Amniotic epithelial cell (primary cell): ENCODE results near the gene INPP5D.

Experiments
- DNase-seq: peaks from one replicate; pipeline ENCODE4 v3.0.0-alpha.2; 2010; ENCODE audit warnings: low read depth

INPP5D gene

DNA sequence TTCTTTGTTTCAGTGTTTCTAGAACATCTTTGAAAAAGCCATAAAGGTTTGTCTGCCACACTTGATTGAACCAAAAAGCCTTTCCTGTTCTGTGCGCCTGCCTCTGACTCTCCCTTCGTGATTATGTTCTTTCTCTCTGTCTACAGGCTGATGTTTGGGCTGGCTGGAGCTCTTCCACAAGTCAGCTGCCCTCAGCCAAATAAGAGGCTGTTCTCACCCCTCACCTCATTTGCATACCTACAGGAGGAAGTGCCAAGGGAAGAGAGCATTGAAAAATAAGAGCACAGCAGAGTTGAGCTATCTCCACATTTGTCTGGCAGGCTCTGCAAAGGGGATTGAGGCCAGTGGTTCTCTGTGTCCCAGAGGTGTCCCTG lies 15.8 kb downstream of the INPP5D start:
- no peak for DNase-seq

DNA sequence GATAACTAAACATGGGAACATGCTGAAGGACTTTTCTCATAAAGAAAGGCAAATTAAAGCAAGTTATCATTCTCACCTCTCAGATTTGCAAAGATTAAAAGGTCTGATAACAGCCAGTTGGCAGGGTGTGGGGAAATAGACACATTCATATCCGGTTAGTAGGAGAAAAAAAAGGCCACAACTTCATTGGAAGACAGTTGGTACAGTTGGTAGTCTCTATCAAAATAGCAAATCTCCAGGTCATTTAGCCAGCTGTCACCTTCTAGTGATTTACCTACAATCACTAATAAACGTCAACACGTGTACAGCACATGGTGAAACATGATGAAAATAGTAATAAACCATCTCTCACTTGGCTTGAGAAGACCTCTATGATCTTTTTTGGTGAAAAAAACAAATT lies 16.6 kb downstream of the INPP5D start:
- no peak for DNase-seq

DNA sequence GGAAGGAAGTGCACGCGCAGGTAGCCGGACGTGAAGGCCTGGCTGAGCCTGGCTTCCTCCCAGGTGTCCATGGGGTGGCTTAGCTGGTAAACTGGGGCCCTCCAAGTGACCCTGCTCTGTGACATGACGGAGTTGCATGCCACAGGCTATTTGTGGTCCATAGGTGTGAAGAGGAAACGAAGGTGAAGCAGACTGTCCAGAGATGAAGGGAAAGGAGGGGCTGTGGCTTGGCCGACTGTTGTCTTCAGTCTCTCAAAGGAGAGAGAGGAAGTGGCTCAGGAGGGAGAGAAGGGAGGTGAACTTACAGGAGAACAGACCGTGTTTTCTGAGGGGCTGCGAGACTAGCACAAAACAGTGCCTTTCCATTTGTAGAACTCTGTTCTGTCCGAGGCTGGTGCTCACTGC lies 19.3 kb downstream of the INPP5D start:
- DNase-seq, result no peak

DNA sequence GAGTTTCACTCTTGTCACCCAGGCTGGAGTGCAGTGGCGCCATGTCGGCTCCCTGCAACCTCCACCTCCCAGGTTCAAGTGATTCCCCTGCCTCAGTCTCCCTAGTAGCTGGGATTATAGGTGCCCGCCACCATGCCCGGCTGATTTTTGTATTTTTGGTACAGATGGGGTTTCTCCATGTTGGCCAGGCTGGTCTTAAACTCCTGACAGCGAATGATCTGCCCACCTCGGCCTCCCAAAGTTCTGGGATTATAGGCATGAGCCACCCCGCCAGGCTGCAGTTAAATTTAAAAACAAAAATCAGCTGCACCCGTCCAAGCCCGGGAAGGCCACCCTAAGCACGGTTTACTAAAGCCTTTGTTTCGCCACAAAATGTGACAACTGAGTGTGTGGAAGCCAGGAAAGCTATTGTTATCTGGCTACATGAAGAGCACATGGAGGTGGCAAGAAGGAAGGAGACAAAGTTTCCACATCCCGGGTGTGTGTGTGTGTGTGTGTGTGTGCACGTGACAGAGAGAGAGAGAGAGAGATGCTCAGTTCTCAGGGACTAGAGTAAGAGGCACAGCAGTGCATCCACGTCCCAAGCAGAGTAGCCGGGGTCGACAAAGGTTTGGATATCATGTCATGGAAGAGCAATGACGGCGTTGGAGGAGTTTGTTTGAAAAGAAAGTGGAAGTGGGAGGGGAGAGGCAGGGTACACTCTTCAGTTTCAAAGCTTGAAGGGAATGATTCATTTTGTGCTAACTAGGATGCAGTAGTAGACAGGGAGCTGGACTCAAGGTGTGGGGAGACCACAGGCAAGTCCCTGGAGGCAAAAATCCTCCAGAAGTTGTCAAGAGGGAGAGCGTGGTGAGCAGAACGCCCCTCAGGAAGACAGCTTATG lies 20.1 kb downstream of the INPP5D start:
- DNase-seq, result no peak

DNA sequence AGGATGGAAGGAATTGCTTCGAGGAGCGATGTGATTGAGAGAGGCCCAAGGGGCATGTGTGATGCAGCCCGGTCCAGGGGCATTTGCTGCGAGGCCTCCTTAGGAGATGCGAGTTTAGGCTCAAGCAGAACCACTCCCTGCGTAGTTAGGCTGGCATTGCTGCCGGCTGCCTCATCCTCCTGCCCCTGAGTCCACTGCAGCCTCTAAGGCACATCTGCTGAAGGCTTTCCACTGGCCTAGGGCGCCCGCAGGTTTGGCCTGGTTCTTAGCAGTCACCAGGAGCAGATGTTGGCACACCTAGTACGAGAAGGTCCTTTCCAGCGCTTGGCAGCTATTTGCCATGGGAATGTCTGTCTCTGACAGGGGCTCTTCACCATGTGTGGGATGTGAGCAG lies 20.7 kb downstream of the INPP5D start:
- no peak for DNase-seq

DNA sequence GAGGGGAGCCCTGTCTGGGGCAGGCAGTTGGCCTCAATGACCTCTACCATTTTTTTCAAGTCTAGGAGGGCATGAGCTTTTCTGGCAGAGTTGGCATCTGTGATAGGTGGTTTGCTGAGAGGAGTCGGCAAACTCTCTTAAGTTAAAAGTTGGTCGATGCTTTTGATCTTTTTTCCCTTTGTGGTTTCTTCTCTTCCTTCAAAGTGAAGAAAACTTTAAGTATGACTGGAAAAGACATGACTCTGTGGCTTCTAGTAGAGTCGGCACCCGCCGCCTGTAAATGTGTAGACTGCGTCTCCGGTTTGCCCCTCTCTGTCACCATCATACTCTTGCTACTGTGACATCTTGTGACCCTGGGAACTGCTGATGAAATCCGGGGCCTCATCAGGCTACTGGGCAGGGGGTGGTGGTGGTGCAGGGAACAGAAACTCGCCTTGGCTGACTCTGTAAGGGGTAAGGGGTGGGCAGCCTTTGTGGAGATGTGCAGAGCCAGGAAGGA lies 21.1 kb downstream of the INPP5D start:
- no peak for DNase-seq

DNA sequence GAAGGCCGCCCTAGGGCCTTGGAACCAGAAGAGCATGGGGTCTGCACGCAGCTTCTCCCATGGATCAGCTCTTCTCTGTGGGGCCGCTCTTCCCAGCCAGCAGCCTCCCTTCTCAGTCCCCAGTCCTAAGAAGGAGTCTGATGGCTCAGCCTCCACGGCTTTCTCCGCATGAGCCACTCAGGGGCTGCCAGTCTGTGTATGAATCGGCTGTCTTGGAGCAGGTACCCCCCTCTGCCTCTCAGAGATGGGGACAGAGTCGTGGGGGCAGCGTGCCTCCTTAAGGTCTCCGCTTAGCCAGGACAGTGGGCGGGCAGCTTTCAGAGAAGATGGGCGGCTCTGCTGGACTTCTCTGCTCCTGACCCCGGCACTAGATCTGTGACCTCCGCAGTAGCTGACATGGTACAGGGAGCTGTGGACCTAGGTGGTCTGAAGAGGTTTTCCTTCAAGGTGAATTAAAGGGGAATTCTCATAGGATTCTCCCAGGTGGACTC lies 21.6 kb downstream of the INPP5D start:
- no peak for DNase-seq

DNA sequence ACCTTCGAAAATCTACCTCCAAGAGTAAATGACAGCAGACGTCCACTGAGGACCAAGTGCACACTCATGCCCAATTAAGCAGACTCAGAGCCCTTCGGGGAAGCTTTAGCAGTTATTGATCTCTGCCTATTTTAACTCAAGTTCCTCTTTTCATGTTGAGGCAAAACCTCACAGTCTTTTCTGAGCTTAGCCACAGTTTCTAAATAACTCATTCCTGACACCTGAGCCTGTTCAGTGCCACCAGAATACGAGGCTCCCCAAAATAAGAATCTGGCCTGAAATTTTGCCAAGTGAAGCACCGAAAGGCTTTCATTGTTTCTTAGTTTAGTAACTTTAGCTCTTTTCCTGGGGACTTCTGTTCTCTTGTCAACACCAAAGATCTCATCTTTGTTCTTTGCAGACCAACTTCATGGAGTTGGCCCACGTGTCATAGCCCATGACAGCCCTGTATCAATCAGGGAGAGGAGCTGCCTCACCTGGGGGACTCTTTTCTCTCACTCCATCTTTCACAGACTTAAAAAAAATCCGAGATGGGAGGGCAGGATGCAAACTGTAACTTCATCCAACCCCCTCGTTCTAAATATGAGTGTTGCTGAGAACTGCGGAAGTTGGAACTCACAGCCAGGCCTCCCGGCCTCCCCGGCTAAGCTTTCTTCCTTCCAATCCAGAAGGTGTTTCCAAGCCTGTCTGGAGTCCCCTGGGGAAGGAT lies 22.2 kb downstream of the INPP5D start:
- no peak for DNase-seq

DNA sequence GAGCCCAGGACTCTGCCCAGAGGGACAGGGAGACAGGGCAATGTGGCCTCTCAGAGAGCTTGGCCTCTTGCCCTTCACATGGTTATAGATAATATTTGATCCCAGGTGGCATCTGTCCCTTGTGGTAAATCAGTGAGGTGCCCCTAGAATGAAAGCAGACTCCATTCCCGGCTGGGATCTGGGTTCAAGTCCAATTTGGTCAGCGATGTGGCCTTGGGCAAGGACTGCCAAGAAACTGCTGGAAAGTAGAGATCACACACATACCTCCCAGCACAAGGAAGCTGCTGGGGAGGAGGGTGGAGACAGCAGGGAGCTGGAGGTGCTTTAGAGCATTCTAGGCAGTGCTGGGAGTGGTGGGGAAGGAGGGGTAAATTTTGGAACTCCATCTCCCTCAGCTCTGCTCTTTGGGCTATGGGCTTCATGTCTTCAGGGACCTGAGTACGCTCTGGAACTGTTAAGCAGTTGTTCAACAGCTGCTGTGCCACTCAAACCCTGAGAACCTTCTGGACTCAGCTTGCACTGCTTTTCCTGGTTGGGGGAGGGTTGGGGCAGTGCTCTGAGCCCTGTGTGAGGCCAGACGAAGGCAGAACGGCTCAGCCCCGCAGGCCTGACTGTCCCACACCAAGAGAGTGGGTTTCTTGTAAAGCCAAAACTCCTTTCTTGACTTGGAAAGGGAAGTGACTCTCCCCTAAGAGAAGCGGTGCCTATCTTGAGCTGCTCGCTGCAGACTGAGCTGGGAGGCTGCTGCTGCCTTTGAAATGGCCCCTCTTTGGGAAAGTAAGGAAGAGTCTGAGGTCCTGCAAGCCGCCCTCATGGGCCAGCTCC lies 23.0 kb downstream of the INPP5D start:
- DNase-seq, result no peak

DNA sequence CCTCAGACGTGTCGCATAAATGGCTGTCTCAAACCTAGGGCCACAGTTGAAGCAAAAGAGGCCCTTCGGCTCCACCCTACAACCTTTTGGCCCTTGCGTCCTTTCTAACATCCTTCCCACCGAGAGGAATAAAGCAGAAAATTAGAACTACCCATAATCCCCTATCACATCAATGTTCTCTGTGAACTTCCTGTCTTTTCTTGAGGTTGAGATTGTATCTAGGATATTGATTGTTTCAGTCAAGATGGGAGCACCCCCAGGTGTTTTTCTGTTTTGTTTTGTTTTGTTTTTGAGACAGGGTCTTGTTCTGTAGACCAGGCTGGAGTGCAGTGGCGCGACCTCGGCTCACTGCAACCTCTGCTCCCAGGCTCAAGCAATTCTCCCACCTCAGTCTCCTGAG lies 23.6 kb downstream of the INPP5D start:
- no peak for DNase-seq

DNA sequence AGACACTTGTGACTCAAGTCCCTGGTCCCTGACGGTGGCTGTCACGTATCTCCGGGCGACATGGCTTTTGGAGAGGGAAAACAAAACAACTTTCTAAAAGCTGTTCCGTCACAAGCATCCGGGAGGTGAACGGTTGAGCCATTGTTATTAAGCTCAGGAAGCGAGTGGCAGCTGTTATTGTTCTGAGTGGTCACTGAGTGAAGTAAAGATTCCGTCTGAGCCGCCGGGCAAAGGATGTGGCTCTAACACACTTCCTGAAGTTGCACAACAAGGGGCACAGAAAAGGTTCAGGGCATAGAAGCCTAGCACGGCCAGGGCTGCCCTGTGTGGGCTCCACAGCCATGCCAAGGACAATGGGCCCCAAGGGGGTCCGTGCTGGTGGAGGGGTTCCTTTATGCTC lies 24.3 kb downstream of the INPP5D start:
- DNase-seq, result no peak

DNA sequence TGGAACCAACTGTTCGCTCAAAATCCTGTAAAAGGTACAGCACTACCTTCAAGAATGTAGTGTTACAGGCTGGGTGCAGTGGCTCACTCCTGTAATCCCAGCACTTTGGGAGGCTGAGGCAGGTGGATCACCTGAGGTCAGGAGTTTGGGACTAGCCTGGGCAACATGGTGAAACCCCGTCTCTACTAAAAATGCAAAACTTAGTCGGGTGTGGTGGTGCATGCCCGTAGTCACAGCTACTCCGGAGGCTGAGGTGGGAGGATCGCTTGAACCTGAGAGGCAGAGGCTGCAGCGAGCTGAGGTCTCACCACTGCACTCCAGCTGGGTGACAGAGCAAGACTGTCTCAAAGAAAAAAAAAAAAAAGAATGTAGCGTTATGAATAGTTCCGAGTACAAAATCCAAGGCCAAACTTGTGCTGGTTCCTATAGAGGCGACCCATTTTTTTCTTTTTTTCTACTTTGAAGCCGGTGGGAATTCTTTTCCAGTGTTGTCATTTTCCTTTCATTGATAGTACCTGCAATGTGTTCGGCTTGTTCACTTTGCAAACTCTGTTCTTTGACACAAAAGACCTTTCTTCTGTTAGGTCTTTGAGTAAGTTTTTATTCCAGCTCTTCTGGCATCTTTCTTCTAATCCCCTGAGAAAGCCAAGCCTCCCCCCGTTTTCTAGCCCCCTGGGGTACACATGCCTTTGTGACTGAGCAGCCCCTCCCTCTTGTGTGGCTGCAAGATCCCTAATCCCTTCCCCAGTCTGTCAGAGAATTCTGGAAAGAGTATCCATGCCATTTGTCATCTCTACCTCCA lies 25.1 kb downstream of the INPP5D start:
- DNase-seq, result no peak

DNA sequence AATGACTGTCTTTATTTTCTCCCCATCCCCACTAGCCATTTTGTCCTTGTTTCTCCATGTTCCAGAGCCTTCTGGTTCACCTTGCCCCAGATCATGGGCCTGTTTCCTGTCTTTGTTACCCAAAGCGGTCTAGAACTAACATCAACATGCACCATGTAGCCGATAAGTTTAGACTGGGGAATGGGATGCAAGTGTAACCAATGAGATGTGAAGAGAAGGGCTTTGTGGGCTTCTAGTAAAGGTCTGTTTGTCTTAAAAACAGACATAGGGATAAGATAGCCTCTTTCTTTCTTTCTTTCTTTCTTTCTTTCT lies 25.7 kb downstream of the INPP5D start:
- no peak for DNase-seq

DNA sequence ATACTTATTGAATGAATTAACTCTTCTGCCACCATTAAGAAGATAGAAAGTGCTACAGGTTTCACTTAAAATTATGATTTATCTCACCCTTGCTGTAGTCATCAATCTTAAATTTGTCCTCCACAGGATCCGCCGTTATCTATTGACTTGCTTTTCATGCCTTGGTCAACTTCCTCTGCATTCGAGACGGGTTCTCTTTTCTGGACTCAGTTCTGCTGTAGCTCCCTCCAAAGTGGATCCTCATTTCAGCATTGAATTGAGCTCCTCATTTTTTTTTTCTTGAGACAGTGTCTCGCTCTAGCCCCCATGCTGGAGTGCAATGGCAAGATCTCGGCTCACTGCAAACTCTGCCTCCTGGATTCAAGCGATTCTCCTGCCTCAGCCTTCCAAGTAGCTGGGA lies 27.6 kb downstream of the INPP5D start:
- no peak for DNase-seq

DNA sequence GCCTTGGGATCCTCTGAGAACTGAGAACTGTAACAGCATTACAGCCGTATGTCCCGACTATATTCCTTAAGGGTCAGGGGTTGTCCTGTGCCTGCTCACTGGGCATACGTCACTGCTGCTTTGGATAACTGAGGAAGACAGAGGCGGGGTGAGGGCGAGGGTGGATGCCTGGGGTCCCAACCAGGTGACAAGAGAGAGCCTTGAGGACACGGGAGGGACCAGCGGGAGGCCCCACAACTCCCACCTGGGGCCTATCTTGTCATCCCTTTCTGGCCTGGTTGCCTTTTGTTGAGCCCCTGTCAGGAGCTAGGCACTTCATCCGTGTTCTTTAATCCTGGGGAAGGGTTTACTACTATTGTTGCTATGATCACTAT lies 28.8 kb downstream of the INPP5D start:
- DNase-seq, result no peak

DNA sequence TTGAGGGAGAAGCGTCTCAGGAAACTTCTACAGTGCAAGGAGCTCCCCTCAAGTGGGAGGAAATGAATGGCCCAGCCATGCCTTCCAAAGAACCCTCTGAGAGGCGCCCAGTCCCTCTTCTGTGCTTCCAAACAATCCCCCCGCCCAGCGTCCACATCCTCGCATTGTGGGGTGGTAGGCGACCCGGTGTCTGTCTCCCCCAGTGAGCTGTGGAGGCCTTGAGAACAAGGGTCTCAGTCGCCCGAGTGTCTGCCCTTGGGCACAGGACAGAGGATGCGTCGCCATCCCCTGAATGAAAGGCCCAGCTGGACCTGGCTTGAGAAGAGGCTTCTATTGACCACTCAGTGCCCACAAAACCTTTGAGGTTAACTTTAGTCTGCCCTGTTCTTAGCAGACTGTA lies 29.7 kb downstream of the INPP5D start:
- DNase-seq, result no peak

DNA sequence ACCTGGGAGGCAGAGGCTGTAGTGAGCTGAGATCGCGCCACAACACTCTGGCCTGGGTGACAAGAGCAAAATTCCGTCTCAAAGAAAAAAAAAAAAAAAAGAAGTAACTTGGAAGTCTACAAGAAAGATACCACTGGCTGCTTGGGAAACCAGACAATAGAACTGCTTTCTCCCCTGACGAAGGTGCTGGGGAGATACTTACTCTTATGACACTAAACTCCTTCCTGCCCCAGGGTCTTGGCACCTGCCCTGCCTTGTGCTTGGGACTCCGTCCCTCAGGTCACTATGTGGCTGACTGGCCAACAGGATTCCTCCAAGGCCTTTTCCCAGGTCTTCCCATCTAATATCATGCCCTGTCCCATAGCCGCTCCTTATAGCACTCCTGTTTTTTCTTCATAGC lies 30.7 kb downstream of the INPP5D start:
- DNase-seq, result no peak

DNA sequence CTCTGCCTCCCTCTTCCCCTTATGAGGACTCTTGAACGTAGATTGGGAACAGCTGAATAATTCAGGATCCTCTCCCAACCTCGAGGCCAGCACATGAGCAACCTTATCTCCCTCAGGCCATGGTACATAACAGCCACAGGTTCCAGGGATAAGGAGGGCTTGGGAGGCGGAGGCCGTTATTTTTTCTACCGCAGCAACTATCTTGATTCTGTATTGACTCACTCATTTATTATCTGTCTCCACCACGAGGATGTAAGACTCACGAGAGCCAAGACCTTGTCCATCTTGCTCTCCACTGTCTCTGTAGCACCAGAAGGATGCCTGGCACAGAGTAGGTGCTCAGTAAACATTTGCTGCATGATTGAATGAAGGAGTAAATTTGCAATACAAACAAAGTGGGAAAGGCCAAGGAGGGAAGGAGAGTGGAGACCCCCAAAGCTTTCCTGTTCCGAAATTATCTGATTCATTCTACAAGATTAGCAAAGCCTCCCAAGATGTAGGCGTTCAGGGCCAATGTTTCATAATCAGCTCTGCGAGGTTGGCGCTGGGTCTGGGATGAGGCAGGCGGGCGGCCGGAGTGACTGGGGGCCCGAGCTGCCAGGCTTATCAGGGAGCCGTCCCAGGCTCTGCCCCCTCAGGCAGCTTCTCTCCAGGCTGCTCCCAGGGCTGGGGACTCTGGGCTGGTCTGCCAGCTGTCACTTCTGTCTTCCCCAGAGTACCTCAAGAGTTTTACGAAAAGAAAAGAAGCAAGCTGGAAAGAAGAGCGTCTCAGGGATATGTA lies 31.6 kb downstream of the INPP5D start:
- DNase-seq, result no peak

DNA sequence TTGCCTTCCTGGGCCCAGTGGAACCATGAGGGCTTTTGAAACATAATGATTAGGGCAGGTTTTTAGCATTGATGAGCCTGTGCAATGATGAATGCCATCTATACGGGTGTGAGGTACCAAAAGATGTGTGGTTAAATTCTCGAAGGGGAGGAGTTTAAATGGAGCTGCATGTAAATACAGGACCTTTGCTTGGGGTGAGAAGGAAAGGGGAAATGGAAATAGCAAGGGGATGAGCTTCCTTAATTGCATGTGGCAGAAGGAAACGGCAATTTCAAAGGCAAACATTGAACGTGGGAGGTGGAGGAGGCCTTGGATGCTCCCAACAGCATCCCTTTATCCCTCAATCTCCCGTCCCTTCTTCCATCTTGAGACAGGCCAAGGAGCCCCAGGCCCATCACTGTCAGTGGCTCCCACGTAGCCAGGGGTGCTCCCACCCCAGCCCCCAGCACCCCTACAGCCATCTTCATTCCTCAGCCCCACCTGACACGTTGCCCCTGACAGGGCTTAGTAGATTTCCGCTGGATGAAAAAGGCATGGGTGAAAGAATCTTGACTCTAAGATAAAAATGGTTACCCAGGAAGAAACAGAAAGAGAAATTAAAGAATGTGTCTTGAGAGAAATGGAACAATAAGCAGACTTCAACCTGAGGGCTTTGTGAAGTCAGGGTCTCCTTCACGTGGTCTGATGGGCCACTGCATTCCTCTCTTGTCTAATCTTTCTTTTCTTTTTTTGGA lies 32.5 kb downstream of the INPP5D start:
- DNase-seq, result no peak

DNA sequence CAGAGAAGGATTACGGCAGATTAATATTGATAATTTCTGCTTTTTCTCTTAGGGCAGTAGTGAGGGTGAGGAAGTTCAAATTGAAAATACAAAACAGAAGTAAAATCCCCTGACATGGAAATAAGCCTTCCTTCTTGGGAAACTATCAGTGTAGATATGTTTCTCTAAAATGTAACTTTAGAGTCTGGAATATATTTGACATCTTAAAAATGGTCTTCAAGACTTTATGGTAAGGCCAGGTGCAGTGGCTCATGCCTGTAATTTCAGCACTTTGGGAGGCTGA lies 33.0 kb downstream of the INPP5D start:
- DNase-seq, result no peak

DNA sequence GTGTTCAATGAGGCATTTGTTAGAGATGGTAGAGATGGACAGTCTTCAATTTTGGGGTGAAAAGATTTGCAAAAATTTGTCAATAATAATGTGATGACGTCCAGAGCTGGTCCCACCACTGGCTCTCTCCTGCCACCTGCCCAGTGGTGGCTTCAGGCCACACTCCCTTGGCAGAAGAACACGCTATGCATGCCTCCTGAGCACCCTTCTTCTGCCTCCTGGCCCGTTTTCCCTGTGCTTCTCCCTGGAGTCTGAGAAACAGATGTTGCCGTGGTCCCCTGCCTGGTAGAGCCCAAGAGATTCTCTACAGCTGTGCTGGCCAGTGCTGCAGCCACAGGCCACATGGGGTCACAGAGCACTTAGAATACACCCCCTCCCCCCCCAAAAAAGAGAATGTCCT lies 33.6 kb downstream of the INPP5D start:
- no peak for DNase-seq
